Cardiac atrium fibroblast (primary cell): ENCODE data around the gene NARS2. TPM values are rescaled to one million over a fixed set of nuclear protein-coding genes. Genes with fewer than 3 reads are reported as not detected.

Source experiments
- total RNA-seq: library from RNA; depleted of rRNA; stranded (reverse); fragments of >200 nt; gene quantifications from 2 replicates; pipeline ENCODE4 v1.2.3, GENCODE V29; 2015

The NARS2 gene
- total RNA-seq, result 13.4 and 17.1 TPM in 2 replicates

GRCh38 chr11:78574386-78575381, at the start of gene NARS2:
Gene NARS2 (minus strand): TSS chr11:78574864. CDS start chr11:78574488, 376 bp downstream.

DNA sequence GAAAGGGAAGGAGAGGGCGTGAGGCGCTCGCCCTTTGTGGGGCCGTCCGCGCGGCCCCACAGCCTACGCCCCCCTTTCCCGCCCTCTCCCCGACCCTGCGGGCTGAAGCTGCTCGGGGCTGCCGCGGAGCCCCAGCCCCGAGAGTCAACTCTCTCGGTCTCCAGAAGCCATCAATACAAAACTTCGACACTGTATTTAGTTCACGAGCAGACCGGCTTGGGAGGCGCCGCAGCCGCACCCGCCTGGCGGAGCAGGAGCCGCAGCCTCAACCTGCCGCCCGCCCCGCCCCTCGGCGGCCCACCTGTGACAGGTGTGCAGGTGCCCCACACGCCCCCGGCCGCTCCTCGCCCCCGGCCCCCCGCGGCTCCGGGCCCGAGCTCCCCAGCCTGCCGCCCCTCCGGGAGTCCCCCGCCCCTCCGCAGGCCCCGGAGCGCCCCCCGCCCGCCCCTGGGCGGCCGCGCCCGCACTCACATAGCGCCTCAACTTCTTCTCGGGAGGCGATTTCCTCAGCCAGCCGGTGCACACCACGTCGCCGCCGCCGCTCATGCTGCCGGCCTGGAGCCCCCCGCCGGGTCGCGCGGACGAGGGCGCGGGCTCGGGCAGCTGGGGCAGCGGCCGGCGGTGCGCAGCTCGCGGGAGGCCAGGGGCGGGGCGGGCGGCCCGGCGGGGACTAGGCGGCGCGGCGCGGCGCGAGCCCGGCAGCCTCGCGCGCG, 157.3 kb downstream of the NARS2 start, which contains the start of gene GAB2:
TSS of gene GAB2 (minus strand) at position 646 of the 713 bp plus-strand sequence. CDS start at position 546, 100 bp downstream.

Other genes starting within 250 kb of the NARS2 start
- 6.3 and 6.7 TPM in 2 replicates for gene GAB2, start 157.0 kb downstream of the NARS2 start, total RNA-seq